Retinal pigment epithelial cell (primary cell): ENCODE results near the gene AP4M1.

ENCODE experiments used
- DNase-seq: peaks from one replicate; pipeline ENCODE4 v3.0.0-alpha.2; 2010; ENCODE audit warnings: low read depth
- H3K4me3 ChIP-seq: 2 replicates; pipeline ENCODE4 v1.5.1; 2011; ENCODE audit warnings: mild to moderate bottlenecking, low read length, control low read depth, moderate library complexity
- CTCF ChIP-seq: conservative IDR thresholded peaks from 2 replicates; pipeline ENCODE4 v1.5.1; 2011; ENCODE audit warnings: low read depth, low read length, control low read depth, inconsistent platforms

The AP4M1 gene

GRCh38 chr7:100065452-100066186 is 35.8 kb upstream of the AP4M1 start:
- no peak overlapping the region for H3K4me3 ChIP-seq
- DNase-seq, result no peak
- no peak for TF ChIP-seq CTCF

- DNase-seq, result no peak
- H3K4me3 ChIP-seq, result no peak overlapping the region
- no peak for TF ChIP-seq CTCF
Measured at GRCh38 chr7:100066953-100067352, 34.5 kb upstream of the AP4M1 start.

GRCh38 chr7:100069991-100070390 is 31.5 kb upstream of the AP4M1 start:
- no peak for DNase-seq
- TF ChIP-seq CTCF, result no peak
- H3K4me3 ChIP-seq, result no peak overlapping the region

GRCh38 chr7:100071018-100071723 is 30.3 kb upstream of the AP4M1 start:
- H3K4me3 ChIP-seq, result no peak overlapping the region
- TF ChIP-seq CTCF, result no peak
- DNase-seq, result no peak

- DNase-seq, result no peak
- no peak for TF ChIP-seq CTCF
- H3K4me3 ChIP-seq, result no peak overlapping the region
Measured at GRCh38 chr7:100072462-100072861, 29.0 kb upstream of the AP4M1 start.

- DNase-seq, result no peak
- no peak overlapping the region for H3K4me3 ChIP-seq
- TF ChIP-seq CTCF, result no peak
Measured at GRCh38 chr7:100074841-100075240, 26.6 kb upstream of the AP4M1 start.

GRCh38 chr7:100075418-100075817 is 26.0 kb upstream of the AP4M1 start:
- no peak overlapping the region for H3K4me3 ChIP-seq
- no peak for TF ChIP-seq CTCF
- DNase-seq, result no peak
